Measurements from ENCODE around the gene DPYSL4. TPM values are rescaled to one million over a fixed set of nuclear protein-coding genes. Genes with fewer than 3 reads are reported as not detected.

Gene DPYSL4
- total RNA-seq, 1 experiment from 2014 or later = 9.9 TPM

DNA sequence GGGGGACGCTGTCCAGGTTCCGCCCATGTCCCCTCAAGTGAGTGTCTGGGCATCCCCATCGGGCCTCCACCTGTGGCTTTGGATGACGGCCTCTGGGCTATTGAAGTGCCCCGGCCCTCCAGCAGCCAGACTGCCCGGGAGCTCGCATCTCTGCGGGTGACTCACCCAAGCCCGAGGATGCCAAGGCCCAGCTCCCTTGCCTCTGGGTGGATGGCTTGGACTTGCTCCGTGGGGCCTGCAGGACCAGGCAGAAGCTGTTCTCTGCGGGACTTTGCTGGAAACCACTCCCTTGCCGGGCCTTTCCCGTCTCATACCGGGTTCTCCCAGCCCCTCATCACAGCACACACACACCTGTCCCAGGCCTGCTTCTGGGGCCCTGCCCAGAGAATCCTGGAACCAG lies 22.4 kb downstream of the DPYSL4 start:
- no peaks in the 10 kb centered on the region for H3K4me1 ChIP-seq (ENCODE audit: control insufficient read depth, insufficient read depth, low read length)
- H3K4me3 ChIP-seq (ENCODE audit: low read depth in 2 of 2, low read length in 2 of 2) = no peak overlapping the region
- H3K36me3 ChIP-seq (ENCODE audit: control insufficient read depth, insufficient read depth, low read length) = no peaks in the 10 kb centered on the region
- DNase-seq (ENCODE audit: low read depth, low spot score) (no peak), ATAC-seq (no peak)
- TF ChIP-seq, protein P1, sequence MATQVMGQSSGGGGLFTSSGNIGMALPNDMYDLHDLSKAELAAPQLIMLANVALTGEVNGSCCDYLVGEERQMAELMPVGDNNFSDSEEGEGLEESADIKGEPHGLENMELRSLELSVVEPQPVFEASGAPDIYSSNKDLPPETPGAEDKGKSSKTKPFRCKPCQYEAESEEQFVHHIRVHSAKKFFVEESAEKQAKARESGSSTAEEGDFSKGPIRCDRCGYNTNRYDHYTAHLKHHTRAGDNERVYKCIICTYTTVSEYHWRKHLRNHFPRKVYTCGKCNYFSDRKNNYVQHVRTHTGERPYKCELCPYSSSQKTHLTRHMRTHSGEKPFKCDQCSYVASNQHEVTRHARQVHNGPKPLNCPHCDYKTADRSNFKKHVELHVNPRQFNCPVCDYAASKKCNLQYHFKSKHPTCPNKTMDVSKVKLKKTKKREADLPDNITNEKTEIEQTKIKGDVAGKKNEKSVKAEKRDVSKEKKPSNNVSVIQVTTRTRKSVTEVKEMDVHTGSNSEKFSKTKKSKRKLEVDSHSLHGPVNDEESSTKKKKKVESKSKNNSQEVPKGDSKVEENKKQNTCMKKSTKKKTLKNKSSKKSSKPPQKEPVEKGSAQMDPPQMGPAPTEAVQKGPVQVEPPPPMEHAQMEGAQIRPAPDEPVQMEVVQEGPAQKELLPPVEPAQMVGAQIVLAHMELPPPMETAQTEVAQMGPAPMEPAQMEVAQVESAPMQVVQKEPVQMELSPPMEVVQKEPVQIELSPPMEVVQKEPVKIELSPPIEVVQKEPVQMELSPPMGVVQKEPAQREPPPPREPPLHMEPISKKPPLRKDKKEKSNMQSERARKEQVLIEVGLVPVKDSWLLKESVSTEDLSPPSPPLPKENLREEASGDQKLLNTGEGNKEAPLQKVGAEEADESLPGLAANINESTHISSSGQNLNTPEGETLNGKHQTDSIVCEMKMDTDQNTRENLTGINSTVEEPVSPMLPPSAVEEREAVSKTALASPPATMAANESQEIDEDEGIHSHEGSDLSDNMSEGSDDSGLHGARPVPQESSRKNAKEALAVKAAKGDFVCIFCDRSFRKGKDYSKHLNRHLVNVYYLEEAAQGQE (IDR thresholded peaks at IDR 0.05; ENCODE audit: insufficient read depth in 1 of 2, low read depth in 2 of 2, low read length in 1 of 2) = no peak
- TF ChIP-seq TCF7L2 (IDR thresholded peaks at IDR 0.05; ENCODE audit: low read depth, low read length) (no peak), SIN3A (IDR thresholded peaks at IDR 0.05; ENCODE audit: borderline replicate concordance, insufficient read depth, low read depth, low read length) (no peak), POLR2AphosphoS5 (IDR thresholded peaks at IDR 0.05; ENCODE audit: low read depth, low read length) (no peak)
- TF ChIP-seq, protein P2, sequence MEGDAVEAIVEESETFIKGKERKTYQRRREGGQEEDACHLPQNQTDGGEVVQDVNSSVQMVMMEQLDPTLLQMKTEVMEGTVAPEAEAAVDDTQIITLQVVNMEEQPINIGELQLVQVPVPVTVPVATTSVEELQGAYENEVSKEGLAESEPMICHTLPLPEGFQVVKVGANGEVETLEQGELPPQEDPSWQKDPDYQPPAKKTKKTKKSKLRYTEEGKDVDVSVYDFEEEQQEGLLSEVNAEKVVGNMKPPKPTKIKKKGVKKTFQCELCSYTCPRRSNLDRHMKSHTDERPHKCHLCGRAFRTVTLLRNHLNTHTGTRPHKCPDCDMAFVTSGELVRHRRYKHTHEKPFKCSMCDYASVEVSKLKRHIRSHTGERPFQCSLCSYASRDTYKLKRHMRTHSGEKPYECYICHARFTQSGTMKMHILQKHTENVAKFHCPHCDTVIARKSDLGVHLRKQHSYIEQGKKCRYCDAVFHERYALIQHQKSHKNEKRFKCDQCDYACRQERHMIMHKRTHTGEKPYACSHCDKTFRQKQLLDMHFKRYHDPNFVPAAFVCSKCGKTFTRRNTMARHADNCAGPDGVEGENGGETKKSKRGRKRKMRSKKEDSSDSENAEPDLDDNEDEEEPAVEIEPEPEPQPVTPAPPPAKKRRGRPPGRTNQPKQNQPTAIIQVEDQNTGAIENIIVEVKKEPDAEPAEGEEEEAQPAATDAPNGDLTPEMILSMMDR (IDR thresholded peaks at IDR 0.05) = no peak
- CTCF ChIA-PET = no interaction called here
- H3K27me3 ChIP-seq (ENCODE audit: control insufficient read depth, insufficient read depth, low read length) = no peaks in the 10 kb centered on the region
- no peak overlapping the region for H3K27ac ChIP-seq (ENCODE audit: low read length)
- POLR2A ChIA-PET = no interaction called here
- no TSS peak for BruUV-seq (replicated peaks)
- H3K9me3 ChIP-seq (ENCODE audit: control insufficient read depth, insufficient read depth, low read depth, low read length) = no peaks in the 10 kb centered on the region
- intact Hi-C loops (cut with micrococcal nuclease; ENCODE audit: unreplicated experiment) (no loop called here), in situ Hi-C loops (cut with HindIII; ENCODE audit: low pct_unique_long_range_greater_than_20kb, low sequenced_read_pairs) (no loop called here)

DNA sequence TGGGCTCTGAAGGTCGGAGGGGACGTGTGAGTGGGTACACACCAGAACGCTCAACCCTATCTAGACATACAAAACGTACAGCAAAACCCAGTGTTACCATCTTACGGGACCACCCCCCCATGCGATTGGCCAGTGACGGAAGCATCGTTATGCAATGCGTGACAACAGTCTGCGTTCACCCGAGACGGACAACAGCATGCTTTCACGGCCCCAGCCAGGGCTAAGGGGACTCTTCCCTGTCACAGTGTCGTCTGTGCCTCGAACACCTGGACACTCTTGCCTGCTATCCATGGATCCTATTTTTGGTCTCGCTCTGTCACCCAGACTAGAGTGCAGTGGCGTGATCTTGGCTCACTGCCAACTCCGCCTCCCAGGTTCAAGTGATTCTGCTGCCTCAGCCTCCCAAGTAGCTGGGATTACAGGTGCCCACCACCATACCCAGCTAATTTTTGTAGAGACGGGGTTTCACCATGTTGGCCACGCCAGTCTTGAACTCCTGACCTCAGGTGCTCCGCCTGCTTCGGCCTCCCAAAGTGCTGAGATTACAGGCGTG lies 23.3 kb downstream of the DPYSL4 start:
- H3K9me3 ChIP-seq (ENCODE audit: control insufficient read depth, insufficient read depth, low read depth, low read length) = no peaks in the 10 kb centered on the region
- H3K36me3 ChIP-seq (ENCODE audit: control insufficient read depth, insufficient read depth, low read length) = no peaks in the 10 kb centered on the region
- TF ChIP-seq, protein P2 (IDR thresholded peaks at IDR 0.05) = no peak
- no peak for TF ChIP-seq TCF7L2 (IDR thresholded peaks at IDR 0.05; ENCODE audit: low read depth, low read length)
- no peak for TF ChIP-seq POLR2AphosphoS5 (IDR thresholded peaks at IDR 0.05; ENCODE audit: low read depth, low read length)
- TF ChIP-seq, protein P1 (IDR thresholded peaks at IDR 0.05; ENCODE audit: insufficient read depth in 1 of 2, low read depth in 2 of 2, low read length in 1 of 2) = no peak
- ChIA-PET POLR2A (no interaction called here), CTCF (no interaction called here)
- no peaks in the 10 kb centered on the region for H3K4me1 ChIP-seq (ENCODE audit: control insufficient read depth, insufficient read depth, low read length)
- no peak for ATAC-seq
- no peak overlapping the region for H3K27ac ChIP-seq (ENCODE audit: low read length)
- no peak for DNase-seq (ENCODE audit: low read depth, low spot score)
- no peak overlapping the region for H3K4me3 ChIP-seq (ENCODE audit: low read depth in 2 of 2, low read length in 2 of 2)
- no TSS peak for BruUV-seq (replicated peaks)
- no peaks in the 10 kb centered on the region for H3K27me3 ChIP-seq (ENCODE audit: control insufficient read depth, insufficient read depth, low read length)
- in situ Hi-C loops (cut with HindIII; ENCODE audit: low pct_unique_long_range_greater_than_20kb, low sequenced_read_pairs) = no loop called here
- intact Hi-C loops (cut with micrococcal nuclease; ENCODE audit: unreplicated experiment) = no loop called here

Data from Panc1 (cell line).